Glomerular endothelial cell (primary cell): ENCODE data around the gene WNT3A. TPM values are rescaled to one million over a fixed set of nuclear protein-coding genes. Genes with fewer than 3 reads are reported as not detected.

Experiments used
- DNase-seq: peaks from one replicate; pipeline ENCODE4 v3.0.0-alpha.2; 2011; ENCODE audit warnings: low read depth, low spot score; ENCODE audit errors: extremely low read depth
- total RNA-seq: library from RNA; depleted of rRNA; stranded (reverse); fragments of >200 nt; gene quantifications from 2 replicates; pipeline ENCODE4 v1.2.3, GENCODE V29; 2015

The WNT3A gene
- total RNA-seq, 1 donor from 2014 or later = not detected

- DNase-seq = no peak
Measured at GRCh38 chr1:228065543-228066347, 58.9 kb downstream of the WNT3A start.

GRCh38 chr1:228066416-228066815 is 59.6 kb downstream of the WNT3A start:
- DNase-seq = no peak

- DNase-seq = no peak
Measured at GRCh38 chr1:228066891-228067654, 60.3 kb downstream of the WNT3A start.

GRCh38 chr1:228068359-228068758 is 61.6 kb downstream of the WNT3A start:
- no peak for DNase-seq

- no peak for DNase-seq
Measured at GRCh38 chr1:228070173-228070572, 63.4 kb downstream of the WNT3A start.

- no peak for DNase-seq
Measured at GRCh38 chr1:228070851-228071250, 64.1 kb downstream of the WNT3A start.

GRCh38 chr1:228071839-228072657 is 65.2 kb downstream of the WNT3A start:
- DNase-seq = no peak

GRCh38 chr1:228072658-228073043 is 65.9 kb downstream of the WNT3A start:
- no peak for DNase-seq

GRCh38 chr1:228073061-228073856 is 66.5 kb downstream of the WNT3A start:
- no peak for DNase-seq

- no peak for DNase-seq
Measured at GRCh38 chr1:228073857-228074545, 67.2 kb downstream of the WNT3A start.

GRCh38 chr1:228074954-228075730 is 68.3 kb downstream of the WNT3A start:
- DNase-seq = no peak

- DNase-seq = no peak
Measured at GRCh38 chr1:228075801-228076271, 69.0 kb downstream of the WNT3A start.

- no peak for DNase-seq
Measured at GRCh38 chr1:228076796-228077430, 70.1 kb downstream of the WNT3A start.

GRCh38 chr1:228077565-228078330 is 71.0 kb downstream of the WNT3A start:
- no peak for DNase-seq

- DNase-seq = no peak
Measured at GRCh38 chr1:228079013-228079412, 72.2 kb downstream of the WNT3A start.

GRCh38 chr1:228079601-228080263 is 72.9 kb downstream of the WNT3A start:
- no peak for DNase-seq

GRCh38 chr1:228081144-228081543 is 74.3 kb downstream of the WNT3A start:
- DNase-seq = no peak
